ENCODE measurements around the gene SORCS2.

DNA sequence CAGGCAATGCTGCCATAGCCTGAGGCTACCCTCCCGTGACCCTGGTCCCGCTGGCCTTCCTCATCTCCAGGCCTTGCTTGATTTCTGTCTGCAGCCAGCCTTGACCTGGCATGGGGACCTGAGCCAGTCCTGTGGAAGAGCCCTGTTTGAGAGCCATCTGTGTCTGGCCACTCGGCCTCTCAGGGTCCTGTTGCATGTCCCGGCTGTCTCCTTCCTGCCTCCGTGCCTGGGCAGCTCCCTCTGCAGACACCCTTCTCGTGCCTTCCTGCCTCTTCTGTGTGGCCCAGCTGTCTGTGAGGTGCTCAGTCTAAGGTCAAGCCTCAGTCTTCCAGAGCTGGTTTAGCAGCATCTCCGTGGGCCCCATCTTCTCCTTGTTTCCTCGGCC is 108.4 kb downstream of the SORCS2 start:
- TF ChIP-seq, protein P1, sequence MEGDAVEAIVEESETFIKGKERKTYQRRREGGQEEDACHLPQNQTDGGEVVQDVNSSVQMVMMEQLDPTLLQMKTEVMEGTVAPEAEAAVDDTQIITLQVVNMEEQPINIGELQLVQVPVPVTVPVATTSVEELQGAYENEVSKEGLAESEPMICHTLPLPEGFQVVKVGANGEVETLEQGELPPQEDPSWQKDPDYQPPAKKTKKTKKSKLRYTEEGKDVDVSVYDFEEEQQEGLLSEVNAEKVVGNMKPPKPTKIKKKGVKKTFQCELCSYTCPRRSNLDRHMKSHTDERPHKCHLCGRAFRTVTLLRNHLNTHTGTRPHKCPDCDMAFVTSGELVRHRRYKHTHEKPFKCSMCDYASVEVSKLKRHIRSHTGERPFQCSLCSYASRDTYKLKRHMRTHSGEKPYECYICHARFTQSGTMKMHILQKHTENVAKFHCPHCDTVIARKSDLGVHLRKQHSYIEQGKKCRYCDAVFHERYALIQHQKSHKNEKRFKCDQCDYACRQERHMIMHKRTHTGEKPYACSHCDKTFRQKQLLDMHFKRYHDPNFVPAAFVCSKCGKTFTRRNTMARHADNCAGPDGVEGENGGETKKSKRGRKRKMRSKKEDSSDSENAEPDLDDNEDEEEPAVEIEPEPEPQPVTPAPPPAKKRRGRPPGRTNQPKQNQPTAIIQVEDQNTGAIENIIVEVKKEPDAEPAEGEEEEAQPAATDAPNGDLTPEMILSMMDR (IDR thresholded peaks at IDR 0.05) = no peak
- TF ChIP-seq POLR2AphosphoS5 (IDR thresholded peaks at IDR 0.05; ENCODE audit: low read depth, low read length) (no peak), TCF7L2 (IDR thresholded peaks at IDR 0.05; ENCODE audit: low read depth, low read length) (no peak)

All from Panc1 (cell line).